Thoracic aorta (tissue), 2 donors: ENCODE measurements around the gene CALHM3. TPM values are rescaled to one million over a fixed set of nuclear protein-coding genes. Genes with fewer than 3 reads are reported as not detected.

Experiments used
- ATAC-seq: fragments of 150-250 bp; one replicate; pipeline ENCODE4 v1.8.0; 2017; ENCODE audit warnings: low read depth; ENCODE audit not compliant: insufficient number of reproducible peaks, low FRiP score
- DNase-seq: peaks from one replicate; pipeline ENCODE4 v3.0.0-alpha.2; 2020; ENCODE audit warnings: low spot score
- H3K27ac ChIP-seq, 2 donors: fragments of 200-600 bp; sonication (generic); 1 replicate in 1 of 2; 2 replicates in 1 of 2; pipeline ENCODE4 v1.5.1; 2016; ENCODE audit warnings: mild to moderate bottlenecking in 2 of 2, moderate library complexity in 2 of 2
- H3K27me3 ChIP-seq: fragments of 200-600 bp; sonication (generic); replicated peaks from 2 replicates; pipeline ENCODE4 v1.6.0; 2016; ENCODE audit warnings: mild to moderate bottlenecking; ENCODE audit not compliant: insufficient read depth
- H3K36me3 ChIP-seq: fragments of 200-600 bp; sonication (generic); one replicate; pipeline ENCODE4 v1.5.1; 2016
- H3K4me1 ChIP-seq, 2 donors: fragments of 200-600 bp; sonication (generic); 1 replicate in 1 of 2; 2 replicates in 1 of 2; pipeline versions ENCODE4 v1.5.1 to v1.6.0; 2016; ENCODE audit warnings: low read depth in 2 of 2, mild to moderate bottlenecking in 1 of 2; ENCODE audit not compliant: control insufficient read depth in 1 of 2
- H3K4me3 ChIP-seq: fragments of 200-600 bp; sonication (generic); 2 replicates; pipeline ENCODE4 v1.5.1; 2016; ENCODE audit warnings: mild to moderate bottlenecking
- H3K9me3 ChIP-seq: fragments of 200-600 bp; sonication (generic); 2 replicates; pipeline ENCODE4 v1.5.1; 2016
- CTCF ChIP-seq: fragments of 200-600 bp; sonication (generic); IDR thresholded peaks from one replicate; pipeline ENCODE4 v1.5.1; 2019; ENCODE audit warnings: antibody characterized with exemption
- total RNA-seq, 2 donors: library from RNA; depleted of rRNA; stranded (reverse); fragments of >200 nt; gene quantifications; one replicate each; pipeline versions ENCODE4 v1.1.0 to v1.2.3, GENCODE V29; 2016

CALHM3 gene
- total RNA-seq, 2 donors from 2014 or later = not detected

- TF ChIP-seq CTCF = no peak
- no peak overlapping the region for H3K27ac ChIP-seq
- H3K36me3 ChIP-seq = no peaks in the 10 kb centered on the region
- DNase-seq (no peak), ATAC-seq (no peak)
- no peaks in the 10 kb centered on the region for H3K27me3 ChIP-seq
- no peaks in the 10 kb centered on the region for H3K9me3 ChIP-seq
- no peaks in the 10 kb centered on the region for H3K4me1 ChIP-seq
- no peak overlapping the region for H3K4me3 ChIP-seq
Measured at GRCh38 chr10:103519798-103520197, 40.8 kb upstream of the CALHM3 start.

- Histone ChIP-seq H3K4me1 (no peaks in the 10 kb centered on the region), H3K36me3 (no peaks in the 10 kb centered on the region), H3K4me3 (no peak overlapping the region), H3K27ac (no peak overlapping the region), H3K27me3 (no peaks in the 10 kb centered on the region), H3K9me3 (no peaks in the 10 kb centered on the region)
- ATAC-seq (no peak), DNase-seq (no peak)
- no peak for TF ChIP-seq CTCF
Measured at GRCh38 chr10:103517234-103518085, 38.4 kb upstream of the CALHM3 start.

- Histone ChIP-seq H3K9me3 (no peaks in the 10 kb centered on the region), H3K27me3 (no peaks in the 10 kb centered on the region), H3K36me3 (no peaks in the 10 kb centered on the region), H3K4me3 (no peak overlapping the region), H3K27ac (no peak overlapping the region), H3K4me1 (no peaks in the 10 kb centered on the region)
- TF ChIP-seq CTCF = no peak
- DNase-seq (no peak), ATAC-seq (no peak)
Measured at GRCh38 chr10:103514244-103514643, 35.2 kb upstream of the CALHM3 start.

GRCh38 chr10:103513380-103514060, 34.5 kb upstream of the CALHM3 start:
- H3K9me3 ChIP-seq = no peaks in the 10 kb centered on the region
- TF ChIP-seq CTCF = no peak
- no peaks in the 10 kb centered on the region for H3K36me3 ChIP-seq
- no peaks in the 10 kb centered on the region for H3K4me1 ChIP-seq
- no peaks in the 10 kb centered on the region for H3K27me3 ChIP-seq
- no peak overlapping the region for H3K27ac ChIP-seq
- H3K4me3 ChIP-seq = no peak overlapping the region
- no peak for DNase-seq
- no peak for ATAC-seq

- no peak for DNase-seq
- TF ChIP-seq CTCF = no peak
Measured at GRCh38 chr10:103512591-103513379, 33.7 kb upstream of the CALHM3 start.

More at GRCh38 chr10:103512591-103513379, 33.7 kb upstream of the CALHM3 start:
- no peak overlapping the region for H3K4me3 ChIP-seq
- H3K9me3 ChIP-seq = no peaks in the 10 kb centered on the region
- no peak for ATAC-seq
- H3K36me3 ChIP-seq = no peaks in the 10 kb centered on the region
- H3K4me1 ChIP-seq = no peaks in the 10 kb centered on the region
- H3K27me3 ChIP-seq = no peaks in the 10 kb centered on the region
- no peak overlapping the region for H3K27ac ChIP-seq
